Measurements from ENCODE around the gene NKAIN4.
A peak's percentile ranks its signal among the peaks of the same experiment; 100 is the strongest.

NKAIN4 gene

GRCh38 chr20:63254232-63254605, at the start of gene NKAIN4:
Gene NKAIN4 (minus strand): TSS chr20:63254463. CDS start chr20:63254450, 13 bp downstream.
- DNase-seq (ENCODE audit: low read depth in 2 of 2) = no peak

DNA sequence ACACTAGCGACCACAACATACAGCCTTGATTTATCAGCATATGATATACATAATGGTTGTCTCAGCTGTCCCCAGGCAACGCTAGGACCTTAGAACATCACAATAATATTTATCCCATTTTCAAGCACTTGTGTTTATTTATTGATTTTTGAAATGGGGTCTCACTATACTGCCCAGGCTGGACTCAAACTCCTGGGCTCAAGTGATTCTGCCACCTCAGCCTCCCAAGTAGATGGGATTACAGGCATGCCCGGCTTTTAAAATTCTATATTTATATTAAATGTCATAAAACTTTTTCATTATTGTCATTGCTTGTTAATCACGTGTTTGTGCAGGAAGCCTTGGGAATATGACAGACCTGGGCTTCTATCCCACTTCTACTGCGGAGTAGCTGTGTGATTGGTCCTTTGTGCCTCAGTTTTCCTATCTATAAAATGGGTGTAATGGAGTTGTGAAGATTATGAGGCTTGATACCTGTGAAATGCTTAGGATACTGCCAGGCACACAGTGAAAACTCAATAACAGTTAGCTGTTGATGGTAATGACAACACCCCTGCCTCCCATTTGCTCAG, 48.9 kb upstream of the NKAIN4 start:
- no peak for DNase-seq (ENCODE audit: low read depth in 2 of 2)

DNA sequence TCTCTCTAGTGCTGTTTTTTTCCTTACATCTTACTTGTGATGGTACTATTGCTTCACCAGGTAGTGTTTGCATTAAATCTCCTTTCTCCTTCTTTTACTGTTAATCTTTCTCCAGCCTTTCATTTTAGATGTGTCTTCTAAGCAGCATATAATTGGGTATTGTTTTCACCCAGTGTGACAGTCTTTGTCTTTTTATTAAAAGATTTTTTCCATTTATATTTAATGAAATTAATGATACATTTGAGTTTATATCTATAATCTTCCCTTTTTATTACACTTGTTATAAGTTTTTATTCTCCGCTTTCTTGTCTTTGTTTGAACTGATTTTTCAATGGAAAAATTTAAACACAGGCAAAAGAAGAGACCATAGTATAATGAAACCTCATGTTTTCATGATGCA, 47.4 kb upstream of the NKAIN4 start:
- DNase-seq (ENCODE audit: low read depth in 2 of 2) = no peak

DNA sequence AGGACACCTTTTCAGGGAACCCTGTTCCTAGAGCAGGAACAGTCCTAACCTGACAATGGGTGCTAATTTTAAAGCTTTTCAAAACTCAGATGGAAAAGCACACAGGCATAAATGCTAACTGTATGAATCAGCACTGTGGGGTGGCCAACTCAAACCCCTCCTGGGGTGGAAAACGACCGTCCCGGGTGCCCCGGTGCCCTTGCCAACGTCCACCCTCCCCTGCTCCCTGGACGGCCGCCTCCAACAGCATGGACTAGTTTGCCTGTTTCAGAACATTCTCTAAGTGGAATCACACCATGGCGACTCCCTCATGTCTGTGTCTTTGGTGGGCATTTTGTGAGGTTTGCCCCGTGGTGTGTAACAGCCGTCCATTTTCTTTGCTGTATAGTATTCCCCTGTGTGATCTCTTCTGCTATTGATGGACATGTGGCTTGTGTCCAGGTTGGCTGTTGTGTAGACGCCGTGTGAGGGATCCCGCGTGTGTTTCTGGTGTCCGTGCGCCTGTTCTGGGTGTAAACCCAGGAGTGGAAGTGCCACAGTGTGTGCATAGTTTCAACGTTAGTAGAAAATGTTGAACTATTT, 44.6 kb upstream of the NKAIN4 start:
- DNase-seq (ENCODE audit: low read depth in 2 of 2) = no peak

- no peak for DNase-seq (ENCODE audit: low read depth in 2 of 2)
Measured at GRCh38 chr20:63297796-63298572, 43.7 kb upstream of the NKAIN4 start.

DNA sequence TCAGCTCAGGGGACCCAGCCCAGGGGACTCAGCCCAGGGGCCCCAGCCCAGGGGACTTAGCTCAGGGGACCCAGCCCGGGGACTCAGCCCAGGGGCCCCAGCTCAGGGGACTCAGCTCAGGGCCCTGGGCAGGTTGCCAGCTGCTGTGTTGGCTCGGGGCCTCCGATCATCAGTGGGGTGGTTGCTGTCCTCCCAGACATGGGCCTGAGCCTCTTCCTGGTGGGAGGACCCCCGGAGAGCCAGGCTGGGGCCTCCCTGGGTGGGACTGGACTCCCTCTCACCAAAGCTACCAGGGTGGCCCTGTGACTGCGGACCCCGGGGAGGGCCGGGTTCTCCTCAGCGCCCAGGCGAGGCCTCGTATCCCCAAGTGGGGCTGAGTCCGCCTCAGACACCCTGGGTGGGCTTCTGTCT, 43.1 kb upstream of the NKAIN4 start:
- DNase-seq (ENCODE audit: low read depth in 2 of 2) = no peak

DNA sequence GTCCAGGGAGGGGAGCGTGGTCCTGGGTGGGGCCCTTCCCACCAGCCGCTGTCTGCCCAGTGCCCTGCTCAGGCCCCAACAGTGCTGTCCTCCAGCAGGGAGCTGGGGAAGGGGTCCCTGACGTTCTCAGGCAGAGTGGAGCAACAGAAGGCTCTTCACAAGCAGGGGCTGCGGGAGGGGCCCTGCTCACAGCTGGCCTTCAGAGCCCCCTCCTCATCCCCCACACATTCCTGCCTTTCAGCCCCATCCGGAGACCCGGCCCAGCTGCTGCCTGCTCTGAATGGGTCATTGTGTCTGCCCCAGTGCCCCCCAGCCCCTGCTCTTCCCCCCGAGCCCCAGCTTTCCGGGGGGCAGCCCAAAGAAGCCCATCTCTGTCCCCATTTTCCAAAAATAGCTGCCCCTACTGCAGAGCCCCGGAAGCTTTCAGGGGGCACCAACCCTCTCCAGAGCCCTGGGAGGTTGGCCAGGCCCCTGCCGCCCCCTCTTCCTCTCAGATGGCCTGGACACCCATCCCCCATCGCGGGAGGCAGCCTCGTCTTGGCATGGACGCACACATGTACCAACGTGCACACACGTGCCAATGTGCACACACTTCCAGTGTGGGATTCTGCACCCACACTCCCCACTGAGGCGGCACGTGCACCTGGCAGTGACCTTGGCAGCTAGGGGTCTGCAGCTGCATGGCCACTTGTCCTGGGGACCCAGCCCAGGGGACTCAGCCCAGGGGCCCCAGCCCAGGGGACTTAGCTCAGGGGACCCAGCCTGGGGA, 42.5 kb upstream of the NKAIN4 start:
- DNase-seq (ENCODE audit: low read depth in 2 of 2) = no peak

DNA sequence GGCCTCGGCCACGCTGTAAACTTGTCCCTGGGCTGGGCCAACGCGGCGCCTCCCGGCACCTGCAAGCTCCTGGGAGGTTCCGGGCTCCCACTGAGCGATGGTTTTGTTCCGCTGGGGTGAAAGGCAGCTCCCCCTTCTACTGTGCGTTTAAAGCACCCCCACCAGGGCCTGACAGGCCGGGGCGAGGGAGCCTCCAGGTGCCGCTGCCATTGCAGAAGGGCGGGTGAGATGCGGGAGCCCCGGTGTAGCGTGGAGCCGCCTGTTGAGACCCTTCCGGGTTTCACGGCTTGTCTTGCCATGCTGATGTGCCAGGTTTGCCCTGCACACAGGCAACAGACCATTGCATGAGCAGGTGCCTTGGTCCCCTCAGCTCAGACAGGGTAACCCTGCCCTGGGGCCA, 41.6 kb upstream of the NKAIN4 start:
- DNase-seq (ENCODE audit: low read depth in 2 of 2) = no peak

GRCh38 chr20:63295422-63295821, 41.2 kb upstream of the NKAIN4 start:
- no peak for DNase-seq (ENCODE audit: low read depth in 2 of 2)

DNA sequence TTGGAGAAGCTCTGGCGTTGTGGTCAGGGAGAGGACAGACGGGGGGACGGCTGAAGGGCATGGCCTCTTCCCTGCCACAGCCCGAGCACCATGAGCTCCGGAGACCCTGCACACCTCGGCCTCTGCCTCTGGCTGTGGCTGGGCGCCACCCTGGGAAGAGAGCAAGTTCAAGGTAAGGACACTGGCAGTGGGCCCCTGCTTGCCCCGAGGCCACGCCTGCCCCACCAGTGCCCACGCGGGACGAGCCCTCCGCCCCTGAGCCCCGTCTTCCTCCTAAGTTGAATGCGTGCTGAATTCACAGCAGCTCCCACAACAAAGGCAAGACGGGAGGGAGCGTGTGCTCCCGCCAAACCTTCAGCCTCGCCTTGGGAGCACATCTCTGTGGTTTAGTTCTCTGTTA, 40.8 kb upstream of the NKAIN4 start:
- DNase-seq (ENCODE audit: low read depth in 2 of 2) = no peak

GRCh38 chr20:63294536-63294900, 40.3 kb upstream of the NKAIN4 start:
- no peak for DNase-seq (ENCODE audit: low read depth in 2 of 2)

DNA sequence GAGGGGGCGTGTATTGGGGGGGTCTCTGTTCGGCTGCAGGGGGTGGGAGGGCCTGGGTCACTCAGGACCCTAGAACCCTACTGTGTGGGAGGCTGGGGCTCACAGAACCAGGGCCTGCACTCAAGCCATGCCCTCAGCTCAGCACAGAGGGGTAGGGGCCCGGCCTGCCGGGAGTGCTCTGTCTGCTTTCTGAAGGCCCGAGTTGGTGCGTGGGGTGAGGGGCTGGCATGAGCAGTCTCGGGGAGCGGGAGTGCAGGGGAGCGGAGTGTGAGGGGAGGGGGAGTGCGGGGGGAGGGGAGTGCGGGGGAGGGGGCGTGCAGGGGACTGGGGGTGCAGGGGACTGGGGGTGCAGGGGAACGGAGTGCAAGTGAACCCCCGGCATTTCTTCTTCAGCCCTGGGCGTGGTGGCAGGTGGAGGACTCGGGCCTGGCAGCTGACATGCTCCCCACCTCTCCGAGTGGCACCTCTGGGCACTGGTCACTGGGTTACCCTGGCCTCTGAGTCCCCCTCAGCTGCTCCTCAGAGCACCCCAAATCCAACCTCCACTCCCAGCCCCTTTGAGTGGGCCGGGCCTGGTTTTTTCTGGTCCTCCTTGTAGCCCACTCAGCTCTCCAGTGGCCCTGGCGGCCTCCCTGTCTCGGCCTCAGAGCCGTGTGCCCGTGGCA, 39.7 kb upstream of the NKAIN4 start:
- DNase-seq (ENCODE audit: low read depth in 2 of 2) = no peak

DNA sequence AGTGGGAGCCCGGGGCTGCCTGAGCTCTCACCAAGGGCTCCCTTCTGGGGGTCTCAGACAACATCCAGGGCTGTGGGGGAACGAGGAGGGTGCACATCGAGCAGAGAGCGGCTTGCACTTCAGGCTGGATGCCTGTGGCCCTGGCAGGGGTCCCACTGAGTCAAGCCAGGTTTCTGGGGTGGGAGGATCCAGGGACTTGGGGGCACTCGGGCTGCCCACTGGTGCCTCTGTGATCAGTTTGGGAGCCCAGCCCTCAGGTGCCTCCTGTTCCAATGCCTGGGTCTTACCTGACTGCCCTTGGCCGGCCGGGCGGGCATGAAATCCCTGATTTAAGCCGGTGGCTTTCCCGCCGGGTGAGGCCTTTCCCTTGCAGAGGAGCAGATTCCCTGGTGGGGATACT, 39.2 kb upstream of the NKAIN4 start:
- no peak for DNase-seq (ENCODE audit: low read depth in 2 of 2)

GRCh38 chr20:63292904-63293303, 38.6 kb upstream of the NKAIN4 start, which contains the start of gene COL20A1:
Gene COL20A1 (plus strand): TSS chr20:63293186. CDS start chr20:63295108, 1,922 bp downstream.
- no peak for DNase-seq (ENCODE audit: low read depth in 2 of 2)

- DNase-seq (ENCODE audit: low read depth in 2 of 2) = no peak
Measured at GRCh38 chr20:63292292-63292701, 38.0 kb upstream of the NKAIN4 start.

DNA sequence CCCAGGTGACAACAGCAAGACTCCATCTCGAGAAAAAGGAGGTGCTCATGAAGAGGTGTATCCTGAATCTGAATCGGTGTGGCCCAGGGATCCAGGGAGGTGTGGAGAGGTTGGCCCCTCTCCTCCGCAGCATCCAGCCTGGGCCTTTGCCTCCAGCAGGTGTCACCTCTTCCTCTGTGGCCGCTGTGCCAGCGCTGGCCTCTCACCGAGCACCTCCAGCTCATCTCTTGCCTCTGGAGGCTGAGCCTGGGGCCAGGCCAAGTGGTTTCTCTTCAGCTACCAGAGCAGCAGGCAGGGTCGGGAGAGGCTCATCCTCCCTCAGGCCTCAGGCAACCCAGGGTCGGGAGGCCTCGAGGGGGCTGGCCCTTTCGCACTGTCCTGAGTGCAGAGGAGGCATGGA, 37.5 kb upstream of the NKAIN4 start:
- no peak for DNase-seq (ENCODE audit: low read depth in 2 of 2)

DNA sequence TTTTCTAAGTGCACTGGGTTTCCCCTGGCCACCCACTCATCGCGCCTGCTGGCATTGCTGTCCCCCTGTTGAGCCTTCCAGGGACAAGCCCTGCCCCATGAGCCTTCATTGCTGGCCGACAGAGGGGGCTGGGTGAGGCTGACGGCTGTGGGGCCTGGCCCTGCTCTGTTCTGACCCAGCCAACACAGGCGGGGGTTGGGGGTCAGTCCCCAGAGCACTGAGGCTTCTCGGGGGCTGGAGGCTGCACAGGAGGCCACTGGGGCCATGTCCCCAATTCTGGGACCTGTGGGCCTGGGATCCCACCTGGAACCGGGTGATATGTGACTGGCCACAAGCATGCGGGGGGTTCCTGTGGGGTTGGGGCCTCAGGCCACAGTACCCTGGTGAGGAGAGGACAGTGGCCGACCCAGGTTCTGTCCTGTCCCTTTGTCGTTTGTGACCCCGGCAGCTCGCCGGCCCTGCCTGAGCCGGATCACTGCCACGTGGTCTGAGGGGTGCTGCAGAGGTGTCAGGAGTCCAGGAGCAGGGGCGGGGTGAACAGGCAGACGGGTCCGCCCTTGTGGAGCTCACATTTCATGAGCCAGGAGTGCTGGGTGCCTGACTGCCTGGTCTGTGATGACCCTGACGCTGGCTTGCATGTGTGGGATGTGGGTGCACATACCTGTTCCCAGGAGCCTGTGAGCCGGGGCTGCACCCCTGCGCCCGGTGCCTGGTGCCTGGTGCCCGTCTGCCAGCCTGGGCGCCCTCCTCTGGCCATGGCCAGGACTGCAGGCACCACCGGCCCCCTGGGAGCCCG, 36.6 kb upstream of the NKAIN4 start:
- peak in 1 of 2 experiments; percentile 63 for DNase-seq (ENCODE audit: low read depth in 2 of 2)

GRCh38 chr20:63290136-63290676, 35.9 kb upstream of the NKAIN4 start:
- no peak for DNase-seq (ENCODE audit: low read depth in 2 of 2)

- DNase-seq (ENCODE audit: low read depth in 2 of 2) = no peak
Measured at GRCh38 chr20:63289311-63290135, 35.3 kb upstream of the NKAIN4 start.

All from stimulated activated CD4-positive, alpha-beta T cell treated with anti-CD3 and anti-CD28 coated beads, Interleukin-12 subunit alpha, Interleukin-12 subunit beta, amount 100 ng/mL, for 24 hours (primary cell).